ENCODE measurements around the gene PRSS21. TPM values are rescaled to one million over a fixed set of nuclear protein-coding genes. Genes with fewer than 3 reads are reported as not detected.

The PRSS21 gene
- total RNA-seq, 3 donors from 2014 or later = 2.9 to 4.9 TPM; not detected in 1

DNA sequence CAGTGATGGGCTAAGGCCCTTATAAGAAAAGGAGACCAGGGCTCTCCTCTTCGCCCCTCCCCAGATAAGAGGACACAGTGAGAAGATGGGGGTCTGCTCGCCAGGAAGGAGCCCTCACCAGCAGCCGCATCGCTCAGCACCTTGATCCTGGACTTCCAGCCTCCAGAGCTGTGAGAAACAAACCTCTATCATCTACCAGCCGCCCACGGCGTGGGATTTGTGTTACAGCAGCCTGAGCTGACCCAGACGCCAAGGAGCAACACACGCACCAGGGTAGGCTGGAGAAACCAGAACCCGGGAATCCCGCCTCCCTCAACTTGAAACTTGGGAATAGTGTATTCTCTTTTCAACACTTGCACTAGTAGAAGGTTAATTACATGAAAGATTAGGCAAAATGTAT, 8.9 kb downstream of the PRSS21 start:
- no peaks in the 10 kb centered on the region for H3K36me3 ChIP-seq
- no peak overlapping the region for H3K27ac ChIP-seq
- no peak overlapping the region for H3K4me3 ChIP-seq
- TF ChIP-seq POLR2A (IDR thresholded peaks at IDR 0.05) (no peak), POLR2AphosphoS5 (IDR thresholded peaks at IDR 0.05) (no peak)
- TF ChIP-seq, protein P1, sequence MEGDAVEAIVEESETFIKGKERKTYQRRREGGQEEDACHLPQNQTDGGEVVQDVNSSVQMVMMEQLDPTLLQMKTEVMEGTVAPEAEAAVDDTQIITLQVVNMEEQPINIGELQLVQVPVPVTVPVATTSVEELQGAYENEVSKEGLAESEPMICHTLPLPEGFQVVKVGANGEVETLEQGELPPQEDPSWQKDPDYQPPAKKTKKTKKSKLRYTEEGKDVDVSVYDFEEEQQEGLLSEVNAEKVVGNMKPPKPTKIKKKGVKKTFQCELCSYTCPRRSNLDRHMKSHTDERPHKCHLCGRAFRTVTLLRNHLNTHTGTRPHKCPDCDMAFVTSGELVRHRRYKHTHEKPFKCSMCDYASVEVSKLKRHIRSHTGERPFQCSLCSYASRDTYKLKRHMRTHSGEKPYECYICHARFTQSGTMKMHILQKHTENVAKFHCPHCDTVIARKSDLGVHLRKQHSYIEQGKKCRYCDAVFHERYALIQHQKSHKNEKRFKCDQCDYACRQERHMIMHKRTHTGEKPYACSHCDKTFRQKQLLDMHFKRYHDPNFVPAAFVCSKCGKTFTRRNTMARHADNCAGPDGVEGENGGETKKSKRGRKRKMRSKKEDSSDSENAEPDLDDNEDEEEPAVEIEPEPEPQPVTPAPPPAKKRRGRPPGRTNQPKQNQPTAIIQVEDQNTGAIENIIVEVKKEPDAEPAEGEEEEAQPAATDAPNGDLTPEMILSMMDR (IDR thresholded peaks at IDR 0.05) = no peak
- peak in 1 of 2 donors; percentile 27 for DNase-seq (ENCODE audit: low spot score in 2 of 2)
- no peaks in the 10 kb centered on the region for H3K9me3 ChIP-seq
- intact Hi-C loops (cut with DNase I; ENCODE audit: low total_unique reads) = no loop called here
- H3K27me3 ChIP-seq = peaks cover 0 to 8% of the 10 kb centered on the region in 2 donors
- no peaks in the 10 kb centered on the region for H3K4me1 ChIP-seq

DNA sequence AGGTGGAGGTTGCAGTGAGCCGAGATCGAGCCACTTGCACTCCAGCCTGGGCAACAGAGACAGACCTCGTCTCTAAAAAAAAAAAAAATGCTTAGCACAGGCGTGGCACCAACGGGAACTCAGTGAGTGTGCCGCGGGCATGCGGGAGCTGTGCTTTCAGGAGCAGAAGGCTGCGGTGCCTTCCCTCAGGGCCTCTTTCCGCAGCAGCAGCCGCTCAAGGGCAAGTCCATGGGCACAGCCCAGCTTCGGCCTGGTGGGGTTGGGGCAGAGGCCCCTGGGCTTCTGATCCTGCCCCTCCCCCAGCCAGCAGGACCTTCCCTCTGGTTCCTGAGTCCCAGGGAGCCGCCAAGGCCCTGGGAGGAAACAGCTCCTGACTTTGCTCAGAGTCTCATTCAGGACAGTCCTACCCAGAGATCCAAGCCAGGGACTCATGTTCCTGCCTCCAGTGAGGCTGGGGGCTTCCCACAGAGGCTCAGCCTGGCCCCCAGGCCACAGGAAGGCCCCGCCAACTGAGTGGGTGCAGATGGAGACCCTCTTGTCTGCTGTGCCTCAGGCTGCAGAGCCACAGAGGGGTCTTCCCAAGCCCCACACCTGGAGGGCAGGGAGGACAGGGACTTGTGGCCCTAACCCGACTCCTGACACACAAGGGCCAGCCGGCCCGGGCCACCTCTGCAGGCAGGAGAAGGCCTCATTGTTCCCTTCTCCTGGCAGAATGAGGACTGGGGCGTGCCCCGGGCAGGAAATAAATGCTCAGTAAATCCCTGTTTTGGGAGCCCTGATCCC, 9.7 kb downstream of the PRSS21 start:
- Histone ChIP-seq H3K9me3 (no peaks in the 10 kb centered on the region), H3K4me3 (no peak overlapping the region), H3K36me3 (no peaks in the 10 kb centered on the region), H3K27me3 (peaks cover 0 to 8% of the 10 kb centered on the region in 2 donors), H3K27ac (no peak overlapping the region), H3K4me1 (no peaks in the 10 kb centered on the region)
- intact Hi-C loops (cut with DNase I; ENCODE audit: low total_unique reads) = no loop called here
- peak in 1 of 2 donors; percentile 38 for DNase-seq (ENCODE audit: low spot score in 2 of 2)
- TF ChIP-seq POLR2A (IDR thresholded peaks at IDR 0.05) = no peak
- TF ChIP-seq POLR2AphosphoS5 (IDR thresholded peaks at IDR 0.05) = no peak
- TF ChIP-seq, protein P1 (IDR thresholded peaks at IDR 0.05) = no peak

DNA sequence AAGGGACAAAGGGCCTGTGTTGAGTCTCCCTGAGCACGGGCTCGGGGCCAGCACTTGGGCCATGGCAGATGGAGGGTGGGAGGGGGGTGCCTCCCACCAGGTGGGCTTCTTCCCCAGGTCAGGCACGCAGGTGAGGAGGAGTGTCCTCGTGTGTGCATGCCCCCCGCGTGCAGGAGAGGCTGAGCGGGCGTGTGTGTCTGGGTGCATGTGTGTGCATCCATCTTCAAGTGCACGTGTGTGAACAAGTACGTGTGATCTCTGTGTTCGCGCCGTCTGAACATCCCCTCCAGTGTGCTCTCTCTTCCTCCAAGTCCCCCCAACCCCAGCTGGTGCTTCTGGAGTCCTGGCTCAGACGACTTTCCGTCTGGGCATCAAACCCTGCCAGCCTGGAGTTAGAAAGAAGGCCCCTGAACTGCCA, 10.3 kb downstream of the PRSS21 start:
- Histone ChIP-seq H3K27ac (no peak overlapping the region), H3K27me3 (peaks cover 0 to 8% of the 10 kb centered on the region in 2 donors), H3K36me3 (no peaks in the 10 kb centered on the region), H3K9me3 (no peaks in the 10 kb centered on the region), H3K4me1 (no peaks in the 10 kb centered on the region), H3K4me3 (no peak overlapping the region)
- TF ChIP-seq POLR2AphosphoS5 (IDR thresholded peaks at IDR 0.05) (no peak), POLR2A (IDR thresholded peaks at IDR 0.05) (no peak)
- TF ChIP-seq, protein P1 (IDR thresholded peaks at IDR 0.05) = no peak
- intact Hi-C loops (cut with DNase I; ENCODE audit: low total_unique reads) = no loop called here
- DNase-seq (ENCODE audit: low spot score in 2 of 2) = peak in 1 of 2 donors; percentile 50

DNA sequence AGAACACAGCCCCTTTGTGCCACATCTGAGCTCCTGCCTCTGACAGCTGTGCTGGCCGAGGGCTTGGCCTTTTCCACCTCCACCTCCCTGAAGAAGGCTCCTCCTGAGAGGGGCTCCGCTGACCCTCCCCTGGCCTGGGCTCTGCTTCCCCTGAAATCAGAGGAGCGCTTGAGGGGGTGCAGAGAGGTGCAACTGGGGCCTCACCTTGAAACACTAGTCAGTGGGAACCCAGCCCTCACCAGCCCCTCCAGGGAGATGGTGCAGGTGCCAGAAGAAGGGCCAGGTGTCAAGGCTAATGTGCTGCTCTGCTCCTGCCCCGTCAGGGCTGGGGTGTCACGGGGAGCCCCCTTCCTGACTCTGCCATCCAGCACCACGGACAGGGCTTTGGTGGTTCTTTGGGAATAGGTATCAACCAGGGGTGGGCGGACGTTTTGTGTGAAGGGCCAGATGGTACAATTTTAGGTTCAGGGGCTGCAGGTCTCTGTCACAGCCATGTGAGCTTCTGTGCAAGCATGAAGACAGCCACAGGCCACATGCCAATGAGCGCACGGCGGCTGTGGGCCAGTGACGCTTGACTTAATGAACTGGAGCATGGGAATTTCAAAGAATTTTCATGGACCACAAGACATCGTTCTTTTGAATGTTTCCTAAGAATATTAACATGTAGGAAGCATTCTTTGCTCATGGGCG, 10.9 kb downstream of the PRSS21 start:
- TF ChIP-seq POLR2A (IDR thresholded peaks at IDR 0.05) (no peak), POLR2AphosphoS5 (IDR thresholded peaks at IDR 0.05) (no peak)
- TF ChIP-seq, protein P1 (IDR thresholded peaks at IDR 0.05) = no peak
- Histone ChIP-seq H3K36me3 (no peaks in the 10 kb centered on the region), H3K4me3 (no peak overlapping the region), H3K27me3 (peaks cover 0 to 8% of the 10 kb centered on the region in 2 donors), H3K4me1 (no peaks in the 10 kb centered on the region), H3K9me3 (no peaks in the 10 kb centered on the region), H3K27ac (no peak overlapping the region)
- intact Hi-C loops (cut with DNase I; ENCODE audit: low total_unique reads) = no loop called here
- DNase-seq (ENCODE audit: low spot score in 2 of 2) = peak in 1 of 2 donors; percentile 49

DNA sequence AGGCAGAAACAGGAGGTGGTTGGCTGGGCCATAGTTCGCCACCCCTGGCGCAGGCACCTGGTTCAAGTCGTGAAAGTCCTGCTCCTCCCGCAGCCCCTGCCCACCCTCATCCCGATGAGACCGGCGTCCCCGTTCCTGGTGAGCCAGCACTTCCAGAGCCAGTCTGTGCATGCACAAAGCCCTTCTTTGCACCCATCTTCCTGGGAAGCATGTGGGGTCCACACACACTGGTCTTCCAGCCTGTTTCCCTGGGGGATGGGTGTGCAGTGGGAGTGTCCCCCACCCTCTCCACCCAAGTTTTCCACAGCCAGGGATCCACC, 11.4 kb downstream of the PRSS21 start:
- H3K4me3 ChIP-seq = no peak overlapping the region
- H3K9me3 ChIP-seq = no peaks in the 10 kb centered on the region
- intact Hi-C loops (cut with DNase I; ENCODE audit: low total_unique reads) = no loop called here
- no peaks in the 10 kb centered on the region for H3K36me3 ChIP-seq
- peaks cover 0 to 8% of the 10 kb centered on the region in 2 donors for H3K27me3 ChIP-seq
- TF ChIP-seq POLR2AphosphoS5 (IDR thresholded peaks at IDR 0.05) = no peak
- TF ChIP-seq POLR2A (IDR thresholded peaks at IDR 0.05) = no peak
- H3K4me1 ChIP-seq = no peaks in the 10 kb centered on the region
- no peak overlapping the region for H3K27ac ChIP-seq
- DNase-seq (ENCODE audit: low spot score in 2 of 2) = no peak
